MM.1S (cell line): Measurements from ENCODE around the gene OR10G7.

Source experiments
- DNase-seq: peaks from one replicate; pipeline ENCODE4 v3.0.0-alpha.2; 2015
- H2AFZ ChIP-seq: fragments of 300-600 bp; sonication (generic); 2 replicates; pipeline ENCODE4 v1.6.0; 2016; ENCODE audit warnings: antibody characterized with exemption, low read length
- H3F3A ChIP-seq: fragments of 300-600 bp; sonication (generic); 2 replicates; pipeline ENCODE4 v1.6.1; 2016; ENCODE audit warnings: mild to moderate bottlenecking, antibody characterized with exemption, low read length, moderate library complexity, mixed read lengths; ENCODE audit not compliant: insufficient read depth
- H3K27ac ChIP-seq: fragments of 300-600 bp; sonication (generic); 2 replicates; pipeline ENCODE4 v1.5.1; 2016; ENCODE audit warnings: mild to moderate bottlenecking, low read length
- H3K27me3 ChIP-seq: fragments of 300-600 bp; sonication (generic); replicated peaks from 2 replicates; pipeline ENCODE4 v1.6.0; 2016; ENCODE audit warnings: low read length; ENCODE audit not compliant: insufficient read depth
- H3K36me3 ChIP-seq: fragments of 300-600 bp; sonication (generic); replicated peaks from 2 replicates; pipeline ENCODE4 v1.6.1; 2016; ENCODE audit warnings: mild to moderate bottlenecking, low read length, mixed read lengths; ENCODE audit not compliant: insufficient read depth
- H3K4me1 ChIP-seq: fragments of 300-600 bp; sonication (generic); 2 replicates; pipeline ENCODE4 v1.6.1; 2016; ENCODE audit warnings: low read length, mixed read lengths
- H3K4me2 ChIP-seq: fragments of 300-600 bp; sonication (generic); 2 replicates; pipeline ENCODE4 v1.6.0; 2016; ENCODE audit warnings: low read depth, low read length
- H3K4me3 ChIP-seq: fragments of 300-600 bp; sonication (generic); 2 replicates; pipeline ENCODE4 v1.5.1; 2016; ENCODE audit warnings: low read length, mixed read lengths
- H3K79me2 ChIP-seq: fragments of 300-600 bp; sonication (generic); 2 replicates; pipeline ENCODE4 v1.6.1; 2016; ENCODE audit warnings: mixed run types, low read length, mixed read lengths
- H3K9ac ChIP-seq: fragments of 300-600 bp; sonication (generic); 2 replicates; pipeline ENCODE4 v1.6.1; 2016; ENCODE audit warnings: low read length, mixed read lengths
- H3K9me2 ChIP-seq: fragments of 300-600 bp; sonication (generic); replicated peaks from 2 replicates; pipeline ENCODE4 v1.6.1; 2016; ENCODE audit warnings: mild to moderate bottlenecking, low read length, mixed read lengths; ENCODE audit not compliant: insufficient read depth
- H3K9me3 ChIP-seq: fragments of 300-600 bp; sonication (generic); replicated peaks from 2 replicates; pipeline ENCODE4 v1.6.1; 2016; ENCODE audit warnings: mild to moderate bottlenecking, low read length, mixed read lengths; ENCODE audit not compliant: insufficient read depth
- H4K20me1 ChIP-seq: fragments of 300-600 bp; sonication (generic); 2 replicates; pipeline ENCODE4 v1.6.1; 2016; ENCODE audit warnings: mild to moderate bottlenecking, low read length, moderate library complexity, mixed read lengths; ENCODE audit not compliant: insufficient read depth
- EZH2 ChIP-seq: fragments of 300-600 bp; sonication (generic); optimal IDR thresholded peaks from 2 replicates; pipeline ENCODE3; 2017; ENCODE audit warnings: low read depth, mild to moderate bottlenecking, antibody characterized with exemption, low read length, mixed read lengths
- EZH2phosphoT487 ChIP-seq: fragments of 300-600 bp; sonication (generic); IDR thresholded peaks from 2 replicates; pipeline ENCODE4 v1.6.1; 2018; ENCODE audit warnings: antibody characterized with exemption, low read length
- TF ChIP-seq, protein P1 (sequence below): fragments of 300-600 bp; sonication (generic); IDR thresholded peaks from 2 replicates; pipeline ENCODE4 v1.5.1; 2016; ENCODE audit warnings: antibody characterized with exemption, low read length, mixed read lengths

Gene OR10G7

DNA sequence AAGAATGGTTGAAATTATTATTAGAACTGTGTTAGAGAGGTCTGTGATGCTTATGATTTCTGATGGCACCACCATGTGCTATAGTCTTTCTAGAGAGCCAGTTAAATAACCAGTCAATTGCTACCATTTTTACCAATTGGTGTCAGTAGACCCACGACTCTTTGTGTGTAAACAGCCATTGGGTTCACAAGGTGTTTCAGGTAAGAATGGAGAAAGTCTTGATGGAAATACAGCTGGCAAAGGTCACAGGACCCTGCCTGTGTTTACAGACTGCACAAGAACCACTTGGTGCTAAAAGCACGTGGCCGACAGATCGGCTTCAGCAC is 30.5 kb upstream of the OR10G7 start:
- no peaks in the 10 kb centered on the region for H3K79me2 ChIP-seq
- no peak for TF ChIP-seq EZH2
- no peak for TF ChIP-seq EZH2phosphoT487
- TF ChIP-seq, protein P1, sequence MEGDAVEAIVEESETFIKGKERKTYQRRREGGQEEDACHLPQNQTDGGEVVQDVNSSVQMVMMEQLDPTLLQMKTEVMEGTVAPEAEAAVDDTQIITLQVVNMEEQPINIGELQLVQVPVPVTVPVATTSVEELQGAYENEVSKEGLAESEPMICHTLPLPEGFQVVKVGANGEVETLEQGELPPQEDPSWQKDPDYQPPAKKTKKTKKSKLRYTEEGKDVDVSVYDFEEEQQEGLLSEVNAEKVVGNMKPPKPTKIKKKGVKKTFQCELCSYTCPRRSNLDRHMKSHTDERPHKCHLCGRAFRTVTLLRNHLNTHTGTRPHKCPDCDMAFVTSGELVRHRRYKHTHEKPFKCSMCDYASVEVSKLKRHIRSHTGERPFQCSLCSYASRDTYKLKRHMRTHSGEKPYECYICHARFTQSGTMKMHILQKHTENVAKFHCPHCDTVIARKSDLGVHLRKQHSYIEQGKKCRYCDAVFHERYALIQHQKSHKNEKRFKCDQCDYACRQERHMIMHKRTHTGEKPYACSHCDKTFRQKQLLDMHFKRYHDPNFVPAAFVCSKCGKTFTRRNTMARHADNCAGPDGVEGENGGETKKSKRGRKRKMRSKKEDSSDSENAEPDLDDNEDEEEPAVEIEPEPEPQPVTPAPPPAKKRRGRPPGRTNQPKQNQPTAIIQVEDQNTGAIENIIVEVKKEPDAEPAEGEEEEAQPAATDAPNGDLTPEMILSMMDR: 0 out of 2 replicates have a peak, but pooled peaks have one; percentile 2
- H3F3A ChIP-seq: no peaks in the 10 kb centered on the region
- H3K4me3 ChIP-seq: no peak overlapping the region
- 0 out of 2 replicates have a peak, but pooled peaks cover 3% of the 10 kb centered on the region for H3K4me1 ChIP-seq
- H3K27ac ChIP-seq: no peak overlapping the region
- peak overlapping the region; percentile 72; the same call in 1 of the 2 replicates for H3K4me2 ChIP-seq
- H4K20me1 ChIP-seq: no peaks in the 10 kb centered on the region
- 0 out of 2 replicates have a peak overlapping the region, but pooled peaks have one; percentile 10 for H2AFZ ChIP-seq
- no peak overlapping the region for H3K9ac ChIP-seq
- no peaks in the 10 kb centered on the region for H3K9me3 ChIP-seq
- no peak for DNase-seq
- H3K36me3 ChIP-seq: no peaks in the 10 kb centered on the region
- H3K9me2 ChIP-seq: no peaks in the 10 kb centered on the region
- no peaks in the 10 kb centered on the region for H3K27me3 ChIP-seq

DNA sequence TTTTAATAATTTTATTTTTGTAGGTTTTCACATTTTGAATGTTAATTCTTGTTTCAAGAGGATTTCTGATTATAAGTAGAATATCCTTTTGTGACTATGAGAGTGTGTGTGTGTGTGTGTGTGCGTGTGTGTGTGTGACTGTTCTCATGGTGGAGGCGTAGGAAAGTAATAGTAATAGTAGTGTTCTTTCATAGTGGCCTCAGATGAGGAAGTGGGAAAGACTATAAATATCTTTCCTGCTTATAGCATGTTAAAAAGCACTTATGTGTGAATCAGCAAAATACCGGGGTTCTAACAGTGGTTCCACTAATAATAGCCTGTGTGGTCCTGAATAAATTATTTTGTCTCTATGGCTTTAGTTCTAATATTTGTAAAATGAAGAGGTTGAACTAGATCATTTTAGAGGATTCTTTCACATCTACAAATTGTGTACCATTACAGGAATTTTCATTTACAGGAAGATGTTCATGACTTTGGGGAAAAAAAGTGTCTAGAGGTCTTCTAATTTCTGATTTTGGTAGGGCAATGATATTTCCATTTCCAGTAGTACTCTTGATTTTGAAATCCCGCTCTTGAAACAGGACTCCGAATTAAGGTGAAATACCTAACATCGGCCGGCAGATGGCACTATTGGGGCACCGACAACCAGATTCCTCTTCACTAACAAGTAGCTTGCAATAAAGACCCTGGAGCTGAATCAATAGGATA is 29.9 kb upstream of the OR10G7 start:
- Histone ChIP-seq H2AFZ (0 out of 2 replicates have a peak overlapping the region, but pooled peaks have one; percentile 10), H3K4me1 (0 out of 2 replicates have a peak, but pooled peaks cover 3% of the 10 kb centered on the region), H3K79me2 (no peaks in the 10 kb centered on the region), H3K27ac (peak overlapping the region; percentile 54; the same call in 1 of the 2 replicates), H3K4me2 (peak overlapping the region; percentile 72), H3K9me2 (no peaks in the 10 kb centered on the region), H3K36me3 (no peaks in the 10 kb centered on the region), H3F3A (no peaks in the 10 kb centered on the region), H3K27me3 (no peaks in the 10 kb centered on the region), H3K9ac (peak overlapping the region; percentile 9; the same call in 1 of the 2 replicates), H3K4me3 (peak overlapping the region; percentile 13; the same call in 1 of the 2 replicates), H3K9me3 (no peaks in the 10 kb centered on the region), H4K20me1 (no peaks in the 10 kb centered on the region)
- TF ChIP-seq EZH2phosphoT487 (no peak), EZH2 (no peak)
- TF ChIP-seq, protein P1: peak; percentile 86
- DNase-seq: peak; percentile 62

DNA sequence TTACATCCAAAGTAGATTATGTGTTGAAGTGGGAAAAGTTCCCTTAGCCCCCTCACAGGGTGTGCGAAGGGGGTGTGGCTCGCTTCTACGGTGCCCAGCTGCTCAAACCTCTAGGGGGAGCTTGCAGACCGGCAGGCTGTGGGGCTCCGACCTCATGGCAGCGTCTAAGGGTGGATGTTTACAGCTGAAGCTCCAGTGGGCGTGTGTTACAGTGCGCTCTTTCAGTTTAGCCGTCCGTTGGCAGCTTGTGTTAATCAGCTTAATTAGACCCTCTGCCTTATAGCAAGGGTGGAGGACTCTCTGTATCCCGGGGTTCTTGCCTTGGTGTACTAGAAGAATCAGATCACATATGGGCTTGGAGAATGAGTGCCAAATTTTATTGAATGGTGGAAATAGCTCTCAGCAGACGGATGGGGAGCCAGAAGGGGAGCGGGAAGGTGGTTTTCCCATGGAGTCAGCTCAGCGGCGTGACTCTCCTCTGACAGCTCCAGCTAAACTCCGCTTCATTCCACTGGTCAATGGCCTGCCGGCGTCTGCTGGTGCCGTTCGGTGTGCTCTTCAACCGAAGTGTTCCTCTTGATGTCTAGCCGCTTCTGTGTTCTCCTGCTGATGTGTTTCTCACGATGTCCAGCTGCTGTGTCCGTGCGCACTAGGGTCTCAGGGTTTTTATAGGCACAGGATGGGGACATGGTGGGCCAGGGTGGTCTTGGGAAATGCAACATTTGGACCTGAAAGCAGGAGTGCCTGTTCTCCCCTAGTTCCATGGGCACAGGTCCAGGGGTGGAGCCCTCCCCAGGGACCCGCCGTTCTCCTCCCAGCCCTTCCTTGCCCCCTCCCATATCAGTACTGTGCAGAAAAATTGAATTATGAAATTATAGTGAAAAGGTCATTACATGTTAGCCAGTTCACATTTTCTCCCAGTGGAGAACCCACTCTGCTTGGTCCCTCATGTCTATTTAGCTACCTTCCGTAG is 28.6 kb upstream of the OR10G7 start:
- no peak overlapping the region for H3K4me3 ChIP-seq
- DNase-seq: no peak
- H3K27me3 ChIP-seq: no peaks in the 10 kb centered on the region
- no peaks in the 10 kb centered on the region for H3K36me3 ChIP-seq
- H3K4me1 ChIP-seq: 0 out of 2 replicates have a peak, but pooled peaks cover 3% of the 10 kb centered on the region
- no peak overlapping the region for H2AFZ ChIP-seq
- no peaks in the 10 kb centered on the region for H3K79me2 ChIP-seq
- TF ChIP-seq EZH2 (no peak), EZH2phosphoT487 (no peak)
- TF ChIP-seq, protein P1: no peak
- H3K9me2 ChIP-seq: no peaks in the 10 kb centered on the region
- no peak overlapping the region for H3K9ac ChIP-seq
- H3K9me3 ChIP-seq: no peaks in the 10 kb centered on the region
- H3K4me2 ChIP-seq: no peak overlapping the region
- no peak overlapping the region for H3K27ac ChIP-seq
- H3F3A ChIP-seq: no peaks in the 10 kb centered on the region
- H4K20me1 ChIP-seq: no peaks in the 10 kb centered on the region
